ELR (cell line): Measurements from ENCODE around the gene FGD3.

Source experiments
- DNase-seq: peaks from one replicate; pipeline ENCODE4 v3.0.0-alpha.2; 2015; ENCODE audit warnings: low read depth

FGD3 gene

GRCh38 chr9:93052791-93053540 is 105.6 kb downstream of the FGD3 start:
- DNase-seq, result no peak

GRCh38 chr9:93053781-93054331 is 106.5 kb downstream of the FGD3 start:
- DNase-seq, result no peak

GRCh38 chr9:93054758-93055704 is 107.7 kb downstream of the FGD3 start:
- no peak for DNase-seq

GRCh38 chr9:93057042-93057702 is 109.8 kb downstream of the FGD3 start:
- DNase-seq, result no peak

GRCh38 chr9:93057703-93058354 is 110.5 kb downstream of the FGD3 start:
- no peak for DNase-seq

GRCh38 chr9:93058355-93059010 is 111.2 kb downstream of the FGD3 start, which contains the start of gene SUSD3:
SUSD3 (plus strand) TSS chr9:93058701; CDS start chr9:93058743, 42 bp downstream.
- DNase-seq, result no peak

GRCh38 chr9:93059011-93059714 is 111.8 kb downstream of the FGD3 start:
- no peak for DNase-seq

GRCh38 chr9:93059715-93060578 is 112.6 kb downstream of the FGD3 start:
- no peak for DNase-seq

GRCh38 chr9:93060746-93061259 is 113.5 kb downstream of the FGD3 start:
- peak; percentile 58 for DNase-seq

GRCh38 chr9:93061260-93061751 is 114.0 kb downstream of the FGD3 start:
- no peak for DNase-seq

- no peak for DNase-seq
Measured at GRCh38 chr9:93061791-93062763, 114.8 kb downstream of the FGD3 start.

GRCh38 chr9:93064392-93065134 is 117.2 kb downstream of the FGD3 start:
- DNase-seq, result no peak

GRCh38 chr9:93065135-93065720 is 117.9 kb downstream of the FGD3 start:
- DNase-seq, result no peak

- DNase-seq, result no peak
Measured at GRCh38 chr9:93066978-93067603, 119.8 kb downstream of the FGD3 start.

- no peak for DNase-seq
Measured at GRCh38 chr9:93068956-93069355, 121.6 kb downstream of the FGD3 start.

GRCh38 chr9:93071464-93071863 is 124.1 kb downstream of the FGD3 start:
- peak; percentile 58 for DNase-seq
